Loucy (cell line): ENCODE results near the gene EPHA6.

ENCODE experiments used
- CTCF ChIP-seq: fragments of 200-600 bp; sonication (generic); conservative IDR thresholded peaks from 2 replicates; pipeline ENCODE4 v1.5.1; 2014; ENCODE audit warnings: mild to moderate bottlenecking, antibody characterized with exemption, low read length
- EZH2phosphoT487 ChIP-seq: fragments of 200-600 bp; IDR thresholded peaks from 2 replicates; pipeline ENCODE4 v1.6.1; 2018; ENCODE audit warnings: antibody characterized with exemption, mild to moderate bottlenecking, moderate library complexity, borderline replicate concordance

GRCh38 chr3:97719156-97719821 lies 904.9 kb downstream of the EPHA6 start:
- TF ChIP-seq CTCF (peak; percentile 95), EZH2phosphoT487 (no peak)
